Mucosa of rectum (tissue), 2 donors: Measurements from ENCODE around the gene OR5H1.
"Not testable (repeated sequence)": the region's sequence is repeated elsewhere in the genome, so short reads cannot be mapped to it uniquely, and the experiment has no call there.

Experiments used
- H3K27ac ChIP-seq, 2 donors: one replicate each; pipeline ENCODE4 v1.7.0; 2013; ENCODE audit warnings: inconsistent platforms in 2 of 2, low read depth in 2 of 2, low read length in 2 of 2
- H3K27me3 ChIP-seq, 2 donors: one replicate each; pipeline ENCODE4 v1.7.0; 2013; ENCODE audit warnings: low read length in 2 of 2; ENCODE audit not compliant: control insufficient read depth in 2 of 2, insufficient read depth in 2 of 2
- H3K36me3 ChIP-seq, 2 donors: one replicate each; pipeline ENCODE4 v1.7.0; 2013; ENCODE audit warnings: low read length in 2 of 2; ENCODE audit not compliant: control insufficient read depth in 2 of 2, insufficient read depth in 2 of 2
- H3K4me1 ChIP-seq, 2 donors: one replicate each; pipeline ENCODE4 v1.7.0; 2013; ENCODE audit warnings: low read length in 2 of 2, mild to moderate bottlenecking in 1 of 2; ENCODE audit not compliant: control insufficient read depth in 2 of 2, insufficient read depth in 2 of 2
- H3K4me3 ChIP-seq, 2 donors: one replicate each; pipeline ENCODE4 v1.7.0; 2013; ENCODE audit warnings: low read length in 2 of 2
- H3K9ac ChIP-seq, 2 donors: one replicate each; pipeline ENCODE4 v1.7.0; 2013; ENCODE audit warnings: low read length in 2 of 2, low read depth in 1 of 2, mild to moderate bottlenecking in 1 of 2
- H3K9me3 ChIP-seq, 2 donors: one replicate each; pipeline ENCODE4 v1.7.0; 2013; ENCODE audit warnings: low read length in 2 of 2; ENCODE audit not compliant: control insufficient read depth in 2 of 2
- donor health status: healthy.
- donor health status: Normal muscosa, but diverticular disease.

Gene OR5H1

GRCh38 chr3:98137826-98138557 is 7.5 kb downstream of the OR5H1 start:
- H3K9me3 ChIP-seq, H3K9ac ChIP-seq, H3K4me3 ChIP-seq, H3K27ac ChIP-seq, H3K27me3 ChIP-seq, H3K4me1 ChIP-seq, H3K36me3 ChIP-seq: not testable (repeated sequence)

- Histone ChIP-seq H3K9ac (no peak overlapping the region), H3K27me3 (no peaks in the 10 kb centered on the region), H3K36me3 (no peaks in the 10 kb centered on the region), H3K4me1 (no peaks in the 10 kb centered on the region), H3K27ac (no peak overlapping the region), H3K4me3 (no peak overlapping the region), H3K9me3 (no peaks in the 10 kb centered on the region)
These were observed 10.0 kb downstream of the OR5H1 start for GRCh38 chr3:98140531-98140930.

GRCh38 chr3:98147179-98147578 is 16.7 kb downstream of the OR5H1 start, which contains the start of gene OR5H14:
OR5H14 (plus strand) TSS chr3:98147479; CDS start chr3:98149386, 1,907 bp downstream.
- Histone ChIP-seq H3K4me1 (no peaks in the 10 kb centered on the region), H3K9ac (no peak within 1 kb of the TSS), H3K36me3 (no peaks in the 10 kb centered on the region), H3K4me3 (no peak within 1 kb of the TSS), H3K27me3 (no peaks in the 10 kb centered on the region), H3K9me3 (no peaks in the 10 kb centered on the region), H3K27ac (no peak within 1 kb of the TSS)

- no peaks in the 10 kb centered on the region for H3K36me3 ChIP-seq
- no peak overlapping the region for H3K9ac ChIP-seq
- H3K4me3 ChIP-seq: no peak overlapping the region
- no peaks in the 10 kb centered on the region for H3K9me3 ChIP-seq
- no peak overlapping the region for H3K27ac ChIP-seq
- no peaks in the 10 kb centered on the region for H3K27me3 ChIP-seq
- H3K4me1 ChIP-seq: no peaks in the 10 kb centered on the region
These were observed 18.2 kb downstream of the OR5H1 start for GRCh38 chr3:98148751-98149150.

GRCh38 chr3:98149456-98149855 is 18.9 kb downstream of the OR5H1 start:
- not testable (repeated sequence) for H3K27me3 ChIP-seq, H3K36me3 ChIP-seq, H3K4me3 ChIP-seq, H3K27ac ChIP-seq, H3K9me3 ChIP-seq, H3K9ac ChIP-seq, H3K4me1 ChIP-seq

GRCh38 chr3:98151241-98151640 is 20.7 kb downstream of the OR5H1 start:
- H3K9ac ChIP-seq: no peak overlapping the region
- H3K4me1 ChIP-seq: no peaks in the 10 kb centered on the region
- no peak overlapping the region for H3K27ac ChIP-seq

GRCh38 chr3:98166396-98166795 is 35.9 kb downstream of the OR5H1 start, which contains the start of gene OR5H15:
OR5H15 (plus strand) TSS chr3:98166696; CDS start chr3:98168700, 2,004 bp downstream.
- H3K36me3 ChIP-seq: no peaks in the 10 kb centered on the region
- no peaks in the 10 kb centered on the region for H3K4me1 ChIP-seq
- H3K9me3 ChIP-seq: no peaks in the 10 kb centered on the region
- no peaks in the 10 kb centered on the region for H3K27me3 ChIP-seq
- no peak within 1 kb of the TSS for H3K4me3 ChIP-seq
- no peak within 1 kb of the TSS for H3K27ac ChIP-seq
- no peak within 1 kb of the TSS for H3K9ac ChIP-seq

More at GRCh38 chr3:98151241-98151640, 20.7 kb downstream of the OR5H1 start:
- Histone ChIP-seq H3K9me3 (no peaks in the 10 kb centered on the region), H3K4me3 (no peak overlapping the region), H3K36me3 (no peaks in the 10 kb centered on the region), H3K27me3 (no peaks in the 10 kb centered on the region)

GRCh38 chr3:98171071-98171470 is 40.5 kb downstream of the OR5H1 start:
- Histone ChIP-seq H3K36me3 (no peaks in the 10 kb centered on the region), H3K27ac (no peak overlapping the region), H3K9ac (no peak overlapping the region), H3K9me3 (no peaks in the 10 kb centered on the region), H3K4me3 (no peak overlapping the region), H3K4me1 (no peaks in the 10 kb centered on the region), H3K27me3 (no peaks in the 10 kb centered on the region)

- no peaks in the 10 kb centered on the region for H3K9me3 ChIP-seq
- H3K4me1 ChIP-seq: no peaks in the 10 kb centered on the region
- H3K27ac ChIP-seq: no peak overlapping the region
- no peaks in the 10 kb centered on the region for H3K27me3 ChIP-seq
- H3K36me3 ChIP-seq: no peaks in the 10 kb centered on the region
- H3K9ac ChIP-seq: no peak overlapping the region
- H3K4me3 ChIP-seq: no peak overlapping the region
These were observed 42.1 kb downstream of the OR5H1 start for GRCh38 chr3:98172621-98173020.

- Histone ChIP-seq H3K27me3 (no peaks in the 10 kb centered on the region), H3K36me3 (no peaks in the 10 kb centered on the region), H3K9ac (no peak overlapping the region), H3K27ac (no peak overlapping the region), H3K4me1 (no peaks in the 10 kb centered on the region), H3K9me3 (no peaks in the 10 kb centered on the region), H3K4me3 (no peak overlapping the region)
These were observed 49.9 kb downstream of the OR5H1 start for GRCh38 chr3:98180319-98180890.
